GM10266 (cell line): Measurements from ENCODE around the gene DNAJC5.
A peak's percentile ranks its signal among the peaks of the same experiment; 100 is the strongest.
"Not testable (repeated sequence)": the region's sequence is repeated elsewhere in the genome, so short reads cannot be mapped to it uniquely, and the experiment has no call there.

Experiments
- DNase-seq: peaks from one replicate; pipeline ENCODE4 v3.0.0; 2012; ENCODE audit errors: extremely low spot score
- CTCF ChIP-seq: IDR thresholded peaks from 2 replicates; pipeline ENCODE4 v1.5.1; 2012; ENCODE audit warnings: mild to moderate bottlenecking, low read depth; ENCODE audit not compliant: control insufficient read depth, insufficient read depth; ENCODE audit errors: missing control alignments

DNAJC5 gene

GRCh38 chr20:63894358-63895201, at the start of gene DNAJC5:
Gene DNAJC5, plus strand, starts transcription at chr20:63895126. Its CDS starts 33,220 bp downstream, at chr20:63928346.
- DNase-seq, result peak; percentile 100
- TF ChIP-seq CTCF, result no peak

GRCh38 chr20:63846128-63846771, 48.7 kb upstream of the DNAJC5 start:
- no peak for DNase-seq
- TF ChIP-seq CTCF, result no peak

GRCh38 chr20:63846888-63847236, 48.1 kb upstream of the DNAJC5 start:
- no peak for TF ChIP-seq CTCF
- DNase-seq, result no peak

GRCh38 chr20:63847237-63848002, 47.5 kb upstream of the DNAJC5 start:
- no peak for TF ChIP-seq CTCF
- peak; percentile 57 for DNase-seq

GRCh38 chr20:63848003-63848911, 46.7 kb upstream of the DNAJC5 start:
- no peak for DNase-seq
- no peak for TF ChIP-seq CTCF

GRCh38 chr20:63850689-63851547, 44.0 kb upstream of the DNAJC5 start:
- no peak for TF ChIP-seq CTCF
- peak; percentile 96 for DNase-seq

GRCh38 chr20:63851548-63851943, 43.4 kb upstream of the DNAJC5 start:
- DNase-seq, result not testable (repeated sequence)

GRCh38 chr20:63853733-63854068, 41.2 kb upstream of the DNAJC5 start:
- DNase-seq, result not testable (repeated sequence)
